NCI-H510A (cell line): ENCODE results near the gene RPL14.
"Not testable (repeated sequence)": the region's sequence is repeated elsewhere in the genome, so short reads cannot be mapped to it uniquely, and the experiment has no call there.

Experiments
- DNase-seq: peaks from one replicate; lab custom pipeline; 2025; lab: John Stamatoyannopoulos, UW

The RPL14 gene

DNA sequence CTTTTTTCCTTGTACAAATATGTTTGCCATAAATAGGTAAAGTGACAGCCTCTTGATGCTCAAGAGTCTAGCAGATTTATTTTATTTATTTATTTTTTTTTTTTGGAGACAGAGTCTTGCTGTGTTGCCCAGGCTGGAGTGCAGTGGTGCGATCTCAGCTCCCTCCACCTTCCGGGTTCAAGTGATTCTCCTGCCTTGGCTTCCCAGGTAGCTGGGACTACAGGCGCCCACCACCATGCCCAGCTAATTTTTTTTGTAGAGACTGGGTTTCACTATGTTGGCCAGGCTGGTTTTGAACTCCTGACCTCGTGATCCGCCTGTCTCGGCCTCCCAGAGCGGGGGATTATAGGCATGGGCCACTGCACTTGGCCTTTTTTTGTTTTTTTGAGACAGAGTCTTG is 5.7 kb downstream of the RPL14 start:
- not testable (repeated sequence) for DNase-seq

DNA sequence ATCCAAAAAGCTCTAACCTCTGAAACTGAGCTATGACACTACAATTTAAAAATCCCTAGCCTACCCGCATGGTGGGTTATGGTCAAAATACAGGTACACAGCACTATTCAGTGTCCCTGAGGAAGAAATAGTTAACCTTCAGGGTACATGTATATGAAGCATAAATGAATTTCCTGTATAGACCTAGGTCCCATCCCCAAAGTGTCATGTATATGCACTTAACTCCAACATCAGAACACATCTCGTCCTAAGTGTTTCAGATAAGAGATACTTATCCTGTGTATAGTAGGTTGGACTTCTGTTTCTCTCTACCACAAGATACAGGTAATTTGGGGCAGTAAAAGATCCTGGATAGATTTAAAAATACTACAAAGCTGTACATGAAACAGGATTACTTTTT is 6.4 kb downstream of the RPL14 start:
- DNase-seq = no peak

DNA sequence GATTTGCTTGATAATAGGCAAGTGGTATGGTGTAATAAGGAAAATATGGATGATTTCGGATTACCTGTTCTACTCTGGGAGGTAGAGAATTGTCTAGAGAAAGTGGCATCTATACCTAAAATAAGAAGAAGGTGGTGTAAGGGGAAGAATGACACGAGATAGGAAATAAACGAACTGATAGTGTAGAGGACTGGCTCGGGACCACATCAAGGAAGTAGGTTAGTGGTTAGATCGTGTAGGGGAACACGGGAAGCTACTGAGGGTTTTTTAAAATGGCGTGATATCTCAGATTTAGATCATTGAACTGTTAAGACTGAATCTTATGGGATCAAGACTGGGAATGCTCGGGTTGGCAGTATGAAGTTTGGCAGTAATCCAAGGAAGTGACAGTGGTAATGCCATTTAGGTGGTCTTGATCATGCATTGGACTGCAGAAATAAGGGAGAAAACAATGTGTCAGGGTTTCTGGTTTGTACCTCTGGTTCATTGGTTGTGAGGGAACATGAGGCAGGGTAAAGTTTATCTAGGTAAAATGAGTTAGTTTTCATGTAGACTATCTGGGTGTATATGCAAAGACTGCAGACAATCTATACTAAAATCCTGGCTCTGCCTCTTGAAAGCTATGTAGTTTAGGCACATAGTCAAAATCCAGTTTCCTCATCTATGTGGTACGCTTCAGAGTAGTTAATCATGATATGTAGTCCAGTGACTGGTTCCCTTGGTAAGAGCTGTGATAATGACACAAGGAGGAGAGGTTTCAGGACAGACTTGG is 7.4 kb downstream of the RPL14 start:
- no peak for DNase-seq

DNA sequence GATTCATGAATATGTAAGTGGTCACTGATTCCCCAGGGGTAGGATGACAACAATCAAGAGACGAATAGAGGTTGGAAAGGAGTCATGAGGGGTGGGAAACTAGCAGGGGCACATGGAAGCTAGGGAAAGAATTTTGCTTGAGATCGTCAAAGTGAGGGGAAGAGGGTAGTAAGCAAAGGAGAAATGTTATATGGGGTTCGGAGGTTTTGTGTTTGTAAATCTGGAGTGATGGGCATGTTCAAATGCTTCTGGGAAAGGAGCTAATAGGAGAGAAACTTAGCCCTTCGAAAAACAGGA is 7.9 kb downstream of the RPL14 start:
- no peak for DNase-seq

DNA sequence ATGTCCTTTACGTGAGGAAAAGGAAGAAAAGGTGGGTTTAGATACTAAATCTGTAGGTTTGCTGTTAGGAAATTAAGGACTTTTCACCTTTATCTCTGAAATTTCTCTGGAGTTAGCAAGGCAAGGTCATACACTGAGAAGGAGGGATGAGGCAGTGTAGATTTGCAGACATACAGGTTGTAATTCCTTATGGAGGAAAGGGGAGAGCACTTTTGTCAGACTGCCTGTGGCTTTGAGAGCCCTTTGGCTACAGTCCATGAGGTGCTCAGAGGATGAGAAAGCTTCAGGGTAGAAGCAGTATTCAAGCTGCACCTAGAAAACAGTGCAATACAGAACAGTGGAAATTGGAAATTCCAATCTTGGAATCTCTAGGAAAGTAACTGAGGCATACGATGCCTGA is 8.3 kb downstream of the RPL14 start:
- no peak for DNase-seq

DNA sequence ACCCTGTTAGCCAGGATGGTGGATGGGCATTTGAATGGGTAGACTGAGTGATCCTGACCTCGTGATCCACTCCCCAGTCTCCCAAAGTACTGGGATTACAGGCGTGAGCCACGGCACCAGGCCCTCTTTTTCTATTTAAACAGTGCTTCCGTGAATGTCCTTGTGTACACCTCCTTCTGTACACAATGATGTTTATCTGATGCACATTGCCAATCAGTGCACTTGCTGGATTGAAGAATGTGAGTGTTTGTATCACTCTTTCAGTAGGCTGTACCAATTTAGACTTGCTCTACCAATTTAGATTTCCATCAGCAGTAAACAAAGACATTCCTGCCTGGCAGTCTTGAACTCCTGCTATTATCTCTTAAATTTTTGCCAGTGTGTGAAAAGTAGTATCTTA is 10.9 kb downstream of the RPL14 start:
- DNase-seq = no peak

DNA sequence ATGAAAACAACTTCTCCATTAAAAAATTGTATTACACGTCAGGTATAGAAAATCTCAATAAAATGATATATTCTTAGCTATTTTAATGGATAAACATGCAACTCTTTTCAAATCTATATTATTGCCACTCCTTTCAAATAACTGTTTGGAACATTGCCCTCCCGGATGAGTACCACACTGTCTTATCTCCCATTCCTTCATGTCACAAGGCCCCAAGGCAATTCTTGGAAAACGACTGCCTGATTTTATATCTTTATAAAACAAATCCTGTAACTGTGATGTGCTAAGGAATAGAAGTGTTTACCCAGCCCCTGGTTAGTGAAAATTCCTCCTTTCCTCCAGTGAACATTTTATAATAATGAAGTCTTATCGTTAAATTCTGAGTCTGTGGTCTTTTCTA is 13.6 kb downstream of the RPL14 start:
- DNase-seq = no peak

DNA sequence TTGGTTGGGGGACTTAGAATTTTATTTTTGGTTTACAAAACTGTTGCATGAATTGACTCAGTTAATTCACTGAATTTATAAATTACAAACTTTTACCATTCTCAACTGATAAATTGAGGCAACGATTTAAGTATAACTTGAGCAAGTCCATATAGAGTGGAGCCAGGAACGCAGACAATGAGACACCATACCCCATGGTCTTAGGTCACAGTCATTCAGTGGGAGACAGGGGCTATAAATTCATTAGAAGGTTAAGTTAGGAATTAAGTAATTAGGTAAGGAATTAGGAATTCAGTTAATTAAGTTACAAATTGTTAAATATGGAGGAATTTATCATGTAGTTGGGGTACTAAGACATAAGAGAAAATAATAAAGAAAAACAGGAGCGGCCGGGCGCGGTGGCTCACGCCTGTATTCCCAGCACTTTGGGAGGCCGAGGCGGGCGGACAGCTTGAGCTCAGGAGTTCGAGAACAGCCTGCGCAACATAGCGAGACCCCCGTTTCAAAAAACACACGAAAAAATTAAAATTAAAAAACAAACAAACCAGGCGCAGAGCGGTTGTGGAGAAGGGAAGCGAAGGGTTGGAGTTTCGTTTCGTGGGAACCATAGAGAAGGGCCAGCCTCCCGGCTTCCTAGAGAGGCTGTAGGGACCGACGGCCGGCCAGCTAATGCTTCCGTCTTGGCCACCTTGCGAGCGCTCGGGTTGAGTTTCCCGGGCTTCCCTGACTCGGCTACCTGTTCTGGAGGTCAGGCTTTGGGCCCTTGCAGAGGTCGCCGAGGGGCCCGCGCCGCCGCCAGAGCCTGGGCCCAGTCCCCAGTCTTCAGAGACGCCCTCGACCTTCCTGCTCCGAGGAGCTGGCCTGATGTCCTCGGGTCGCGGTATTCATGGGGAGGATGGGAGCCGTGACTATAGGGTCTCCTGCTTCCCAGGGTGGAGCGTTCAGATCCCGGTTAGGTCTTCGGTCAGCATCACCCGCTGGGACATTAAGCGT is 19.6 kb downstream of the RPL14 start, which contains the start of gene ZNF619:
ZNF619 (plus strand) TSS at position 645 of the 993 bp plus-strand sequence. CDS start 858 bp downstream, outside the sequence.
- peak; percentile 27 for DNase-seq

DNA sequence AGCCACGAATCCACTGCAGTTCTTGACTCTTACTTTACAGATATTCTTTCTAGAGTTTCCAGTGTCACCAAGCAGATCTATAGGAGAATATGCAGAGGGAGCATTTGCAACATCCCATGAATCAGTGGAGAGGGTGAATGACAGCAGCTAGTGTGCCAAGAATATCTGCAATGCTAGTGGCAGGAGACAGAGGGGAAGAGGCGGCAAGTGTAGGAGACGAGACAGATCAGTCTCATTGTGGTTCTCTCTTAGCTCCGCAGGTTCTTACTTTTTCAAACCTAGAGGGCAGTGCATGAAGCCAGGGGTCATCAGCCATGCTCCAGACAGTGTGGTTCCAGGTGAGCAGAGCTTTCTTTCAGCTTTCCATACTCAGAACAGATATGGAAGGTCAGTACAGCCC is 20.5 kb downstream of the RPL14 start:
- DNase-seq = no peak

DNA sequence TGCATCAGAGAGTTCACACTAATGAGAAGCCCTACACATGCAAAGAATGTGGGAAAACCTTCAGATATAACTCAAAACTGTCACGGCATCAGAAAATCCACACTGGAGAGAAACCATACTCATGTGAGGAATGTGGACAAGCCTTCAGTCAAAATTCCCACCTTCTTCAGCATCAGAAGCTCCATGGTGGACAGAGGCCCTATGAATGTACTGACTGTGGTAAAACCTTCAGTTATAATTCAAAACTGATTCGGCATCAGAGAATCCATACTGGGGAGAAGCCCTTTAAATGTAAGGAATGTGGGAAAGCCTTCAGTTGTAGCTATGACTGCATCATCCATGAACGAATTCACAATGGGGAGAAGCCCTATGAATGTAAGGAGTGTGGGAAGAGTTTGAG is 30.0 kb downstream of the RPL14 start:
- DNase-seq = no peak

DNA sequence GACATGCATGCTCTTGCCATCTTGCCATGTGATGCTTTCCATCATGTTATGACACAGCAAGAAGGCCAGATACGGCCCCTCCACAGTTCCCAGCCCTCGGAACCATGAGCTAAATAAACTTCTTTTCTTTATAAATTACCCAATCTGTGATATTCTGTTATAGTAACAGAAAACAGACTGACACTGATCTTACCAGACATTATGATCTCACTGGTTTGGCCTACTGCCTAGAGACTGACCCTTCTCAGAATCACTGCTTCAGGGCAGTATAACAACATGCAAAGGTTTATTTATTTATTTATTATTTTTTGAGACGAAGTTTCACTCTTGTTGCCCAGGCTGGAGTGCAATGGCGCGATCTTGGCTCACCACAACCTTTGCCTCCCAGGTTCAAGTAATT is 33.8 kb downstream of the RPL14 start:
- DNase-seq = no peak

DNA sequence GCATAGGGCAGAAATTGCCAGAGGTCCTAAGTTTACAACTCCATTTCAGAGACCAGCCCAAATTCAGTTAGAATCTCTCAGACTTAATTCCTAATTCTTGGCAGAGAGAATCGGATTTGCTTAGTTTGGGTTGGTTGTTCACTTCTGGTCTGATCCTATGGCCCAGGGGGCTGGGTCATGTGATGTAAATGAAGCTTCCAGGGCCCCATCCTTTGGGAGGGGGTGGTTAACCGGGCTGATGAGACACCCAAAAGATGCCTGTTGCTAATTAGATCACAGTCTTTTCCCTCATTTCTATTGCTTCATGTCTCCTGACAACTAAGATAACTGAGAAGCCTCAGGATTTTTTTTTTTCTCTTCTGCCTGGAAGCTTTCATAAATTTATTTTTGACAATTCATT is 37.6 kb downstream of the RPL14 start:
- DNase-seq = no peak

DNA sequence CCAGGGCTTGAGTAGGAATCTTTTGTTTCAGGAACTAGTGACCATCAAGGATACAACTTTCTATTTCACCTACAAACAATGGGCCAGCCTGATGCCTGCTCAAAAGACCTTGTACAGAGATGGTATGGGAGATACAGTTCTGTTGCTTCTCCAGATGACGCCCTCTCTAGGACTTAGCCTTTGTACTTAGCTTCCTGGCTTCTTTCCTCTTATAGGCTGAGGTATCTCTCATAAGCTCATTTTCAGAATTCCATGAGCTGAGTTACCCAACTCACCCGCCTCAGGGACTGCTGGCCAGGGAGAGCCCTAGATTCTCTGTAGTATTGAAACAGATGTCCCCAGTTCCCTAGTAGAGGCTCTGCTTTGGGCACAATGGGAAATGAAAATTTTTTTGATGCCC is 40.1 kb downstream of the RPL14 start:
- DNase-seq = no peak

DNA sequence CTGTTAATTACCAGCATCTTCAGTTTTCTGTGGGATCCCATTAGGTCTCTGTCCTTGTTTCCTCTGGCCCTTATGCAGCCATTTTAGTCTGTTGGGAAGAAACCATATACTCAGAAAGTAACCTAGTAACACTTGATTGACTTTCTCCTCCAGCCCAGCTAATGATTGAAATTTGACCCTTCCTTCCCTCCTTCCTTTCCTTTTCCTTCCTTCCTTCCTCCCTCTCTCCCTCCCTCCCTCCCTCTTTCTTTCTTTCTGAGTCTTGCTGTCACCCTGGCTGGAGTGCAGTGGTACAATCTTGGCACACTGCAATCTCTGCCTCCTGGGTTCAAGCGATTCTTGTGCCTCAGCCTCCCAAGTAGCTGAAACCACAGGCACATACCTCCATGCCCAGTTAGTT is 42.8 kb downstream of the RPL14 start:
- DNase-seq = no peak

DNA sequence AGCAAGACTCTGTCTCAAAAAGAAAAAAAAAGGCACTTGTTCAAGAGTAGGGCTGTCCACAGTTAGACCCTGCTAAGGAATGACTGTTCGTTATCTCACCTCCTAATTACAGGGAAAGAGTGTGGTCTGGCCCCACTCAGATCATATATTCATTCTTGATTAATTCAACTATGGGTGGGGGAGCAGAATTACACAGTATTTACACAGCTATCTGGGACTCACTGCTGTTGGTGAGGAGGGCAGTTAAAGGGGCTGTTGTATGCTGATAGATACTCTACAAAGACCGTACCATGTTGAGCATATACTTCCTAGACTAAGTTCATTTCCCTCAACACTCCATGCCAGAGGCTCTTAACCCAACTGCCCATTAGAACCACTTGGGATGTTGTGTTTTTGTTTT is 44.9 kb downstream of the RPL14 start:
- DNase-seq = no peak

DNA sequence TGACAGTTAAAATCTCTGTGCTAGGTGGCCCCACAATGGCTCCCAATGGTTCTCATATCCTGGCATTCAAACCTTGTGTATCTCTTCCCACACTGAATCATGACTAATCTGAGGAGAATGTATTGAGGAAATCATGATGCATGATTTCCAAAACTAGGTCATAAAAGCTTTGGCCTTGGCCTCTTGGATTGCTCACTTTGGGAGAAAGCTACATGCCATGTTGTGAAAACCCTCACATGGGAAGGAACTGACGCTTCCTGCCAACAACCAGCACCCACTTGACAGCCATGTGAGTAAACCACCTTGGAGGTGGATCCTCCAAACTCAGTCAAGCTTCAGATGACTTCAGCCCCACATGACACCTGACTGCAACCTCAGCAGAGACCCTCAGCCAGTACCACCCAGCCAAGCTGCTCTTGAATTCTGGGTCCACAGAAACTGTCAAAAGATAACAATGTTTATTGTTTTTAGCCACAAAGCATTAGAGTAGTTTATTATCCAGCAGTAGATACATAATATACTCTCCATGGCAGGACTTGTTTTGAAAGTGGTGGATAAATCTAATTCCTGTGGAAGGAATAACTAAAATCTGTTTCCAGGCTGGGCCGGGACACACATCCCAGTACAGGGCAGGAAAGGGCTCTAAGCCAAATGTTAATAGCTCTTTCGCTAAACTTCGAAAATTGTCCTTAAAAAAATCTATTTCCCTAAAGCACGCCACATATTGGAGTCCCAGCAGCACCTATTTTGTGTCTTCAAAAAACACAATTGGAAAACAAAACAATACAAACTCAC is 47.7 kb downstream of the RPL14 start:
- no peak for DNase-seq

DNA sequence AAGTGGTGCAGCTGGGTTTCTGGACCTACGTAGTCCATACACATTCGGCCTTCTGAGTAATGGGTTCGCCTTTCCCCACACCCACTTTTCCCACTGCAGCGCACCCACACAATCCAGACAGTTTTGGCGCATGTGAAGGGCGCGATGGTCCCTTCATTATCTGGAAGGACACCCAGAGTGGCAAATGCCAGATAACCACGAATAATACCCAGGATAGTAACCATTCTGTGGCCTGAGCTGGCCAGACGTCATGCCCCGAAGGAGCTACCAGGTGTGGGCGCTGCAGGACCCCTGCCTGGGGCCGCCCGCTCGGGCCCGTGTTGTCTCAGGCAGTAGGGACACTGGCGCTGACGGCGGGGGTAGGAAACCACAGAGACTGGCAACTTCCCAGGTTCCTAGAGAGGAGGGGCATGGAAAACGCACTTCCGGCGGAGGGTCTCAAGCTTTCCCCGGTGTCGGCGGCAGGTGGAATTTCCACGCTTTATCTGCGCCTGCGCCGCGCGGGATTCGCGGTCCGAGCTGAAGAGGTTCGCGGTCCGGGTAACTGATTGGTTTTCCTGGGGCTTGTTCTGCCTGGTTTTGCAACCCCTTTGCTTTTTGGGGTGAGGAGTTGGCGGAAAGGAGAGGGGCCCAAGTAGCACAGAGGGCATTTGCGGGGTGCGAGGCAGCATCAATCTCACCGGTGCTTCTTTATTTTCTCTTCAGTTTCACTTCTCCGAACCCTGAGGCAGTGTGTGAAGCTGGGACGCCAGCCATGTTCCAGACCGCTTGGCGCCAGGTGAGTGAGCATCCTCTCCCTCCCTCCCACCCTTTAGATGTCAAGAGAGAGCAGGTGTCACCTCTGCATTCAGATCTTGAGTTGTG is 48.7 kb downstream of the RPL14 start, which contains the start of gene ZNF620:
ZNF620 (plus strand) TSS at position 441 of the 864 bp plus-strand sequence; CDS start at position 755, 314 bp downstream.
- peak; percentile 54 for DNase-seq

DNA sequence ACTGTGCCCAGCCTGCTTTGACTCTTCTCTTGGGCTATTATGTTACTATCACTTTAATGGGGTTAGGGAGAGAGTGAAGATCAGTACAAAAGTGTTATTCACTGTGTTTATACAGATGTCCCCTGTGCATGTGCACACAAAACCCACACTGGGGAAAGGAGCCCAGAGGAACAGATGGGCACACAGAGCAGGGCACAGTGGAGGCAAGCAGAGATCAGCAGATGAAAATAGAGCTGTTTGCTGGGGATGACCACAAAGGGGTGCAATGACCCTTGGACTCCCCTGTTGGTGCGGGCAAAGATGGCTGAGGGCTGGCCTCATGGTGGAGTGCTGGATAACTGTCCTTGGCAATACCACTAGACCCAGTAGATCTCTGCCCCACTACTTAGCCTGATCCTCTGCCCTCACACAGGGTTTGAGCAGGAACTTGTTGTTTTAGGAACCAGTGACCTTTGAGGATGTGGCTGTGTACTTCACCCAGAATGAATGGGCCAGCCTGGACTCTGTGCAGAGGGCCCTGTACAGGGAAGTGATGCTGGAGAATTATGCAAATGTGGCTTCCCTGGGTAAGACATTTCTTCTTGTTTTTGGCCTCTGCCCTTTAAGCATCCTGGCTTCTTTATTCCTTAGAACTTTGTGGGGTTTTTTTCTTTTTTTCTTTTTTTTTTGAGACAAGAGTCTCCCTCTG is 54.0 kb downstream of the RPL14 start:
- DNase-seq = no peak

DNA sequence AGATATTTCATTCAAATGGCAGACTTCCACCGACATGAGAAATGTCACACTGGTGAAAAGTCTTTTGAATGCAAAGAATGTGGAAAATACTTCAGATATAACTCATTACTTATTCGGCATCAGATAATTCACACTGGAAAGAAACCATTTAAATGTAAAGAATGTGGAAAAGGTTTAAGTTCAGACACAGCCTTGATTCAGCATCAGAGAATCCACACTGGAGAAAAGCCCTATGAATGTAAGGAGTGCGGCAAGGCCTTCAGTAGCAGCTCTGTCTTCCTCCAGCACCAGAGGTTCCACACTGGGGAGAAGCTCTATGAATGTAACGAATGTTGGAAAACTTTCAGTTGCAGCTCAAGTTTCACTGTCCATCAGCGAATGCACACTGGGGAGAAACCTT is 59.1 kb downstream of the RPL14 start:
- no peak for DNase-seq

DNA sequence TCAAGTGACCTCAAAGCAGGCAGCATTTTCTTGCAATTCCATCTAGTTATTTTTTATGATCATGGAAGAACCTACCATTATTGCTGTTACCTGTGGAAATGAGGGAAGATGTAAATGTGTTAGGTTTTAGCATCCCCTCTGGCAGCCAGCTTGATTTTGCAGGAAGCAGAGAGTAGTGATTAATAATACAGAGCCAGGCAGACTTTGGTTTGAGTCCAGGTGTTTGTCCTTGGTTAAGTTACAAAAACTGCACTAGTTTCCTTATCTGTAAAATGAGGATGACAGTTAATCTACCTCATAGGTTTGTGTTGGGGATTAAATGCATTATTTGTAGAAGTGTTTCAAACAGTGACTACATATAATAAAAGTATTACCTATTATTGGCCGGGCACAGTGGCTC is 60.9 kb downstream of the RPL14 start:
- DNase-seq = no peak
